ENCODE measurements around the gene SNORC. TPM values are rescaled to one million over a fixed set of nuclear protein-coding genes. Genes with fewer than 3 reads are reported as not detected.

Gene SNORC
- total RNA-seq, 1 experiment from 2014 or later: 2.6 TPM

- DNase-seq (ENCODE audit: low spot score): no peak
These were observed 12.5 kb downstream of the SNORC start for GRCh38 chr2:232882505-232883115.

GRCh38 chr2:232883116-232883721, 13.2 kb downstream of the SNORC start:
- no peak for DNase-seq (ENCODE audit: low spot score)

GRCh38 chr2:232884001-232884421, 13.9 kb downstream of the SNORC start:
- no peak for DNase-seq (ENCODE audit: low spot score)

DNA sequence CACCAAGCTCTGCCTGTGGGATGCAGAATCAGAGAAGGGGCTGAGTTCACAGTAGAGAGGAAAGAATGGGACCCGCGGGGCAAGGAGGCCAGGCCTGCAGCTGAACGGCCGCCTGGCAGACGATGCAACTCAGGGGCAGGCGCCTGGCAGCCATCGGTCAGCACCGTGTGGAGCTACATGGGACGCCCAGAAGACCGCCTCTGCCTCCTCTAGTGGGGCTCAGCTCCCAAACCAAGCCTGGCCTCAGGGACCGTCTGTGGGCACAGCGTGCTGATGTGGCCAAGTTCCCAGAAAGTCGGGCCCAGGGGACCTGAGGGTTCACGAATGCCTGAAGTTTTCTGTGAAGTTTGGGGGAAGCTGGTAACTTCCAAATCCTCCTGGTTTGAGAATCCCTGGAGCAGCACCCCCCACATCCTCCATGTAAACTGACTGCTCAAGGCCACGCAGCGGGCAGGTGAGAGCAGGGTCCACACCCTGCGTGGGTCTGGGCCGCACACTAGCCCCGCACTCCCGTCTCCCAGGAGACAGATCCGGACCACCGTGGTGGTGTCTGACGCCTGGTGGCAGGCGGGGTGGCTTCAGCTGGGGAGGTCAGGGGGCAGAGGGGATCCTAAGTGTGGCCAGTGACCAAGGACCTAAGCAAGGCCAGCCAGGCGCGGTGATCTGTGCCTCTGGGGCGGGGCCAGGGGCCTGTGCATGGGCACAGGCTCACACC, 14.6 kb downstream of the SNORC start:
- no peak for DNase-seq (ENCODE audit: low spot score)

DNA sequence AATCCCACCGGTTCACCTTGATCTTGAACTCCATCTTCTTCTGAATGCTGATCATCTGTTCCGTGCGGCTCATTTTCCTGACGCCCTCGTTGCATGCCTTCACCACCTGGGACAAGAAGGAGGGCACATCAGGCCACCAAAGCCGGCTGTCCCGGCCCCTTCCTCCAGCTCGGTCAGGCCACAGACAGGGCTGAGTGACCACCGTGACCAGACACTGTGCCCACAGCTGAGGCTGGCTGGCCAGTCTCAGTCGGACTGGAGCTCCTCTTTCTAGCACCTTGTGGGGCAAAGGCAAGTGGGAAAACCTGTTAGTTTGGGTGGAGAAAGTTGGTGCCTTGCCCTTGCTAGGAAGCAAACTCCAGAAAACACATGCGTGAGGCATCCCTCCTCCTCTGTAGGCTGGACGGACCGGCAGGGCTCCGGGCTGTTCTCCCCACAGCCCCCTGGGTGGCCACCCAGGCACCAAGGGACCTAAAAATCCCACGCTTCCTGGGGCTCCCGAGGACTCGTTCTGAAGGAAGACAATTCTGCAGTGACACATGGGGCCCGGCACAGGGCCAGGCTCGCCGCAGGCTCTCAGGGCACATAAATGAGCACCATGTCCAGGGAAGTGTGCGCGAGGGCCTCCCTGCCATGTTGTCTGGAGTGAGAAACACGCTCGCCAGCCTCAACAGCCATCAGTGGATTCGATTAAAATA, 15.3 kb downstream of the SNORC start:
- DNase-seq (ENCODE audit: low spot score): peak; percentile 47

GRCh38 chr2:232886176-232886575, 16.1 kb downstream of the SNORC start:
- no peak for DNase-seq (ENCODE audit: low spot score)

DNA sequence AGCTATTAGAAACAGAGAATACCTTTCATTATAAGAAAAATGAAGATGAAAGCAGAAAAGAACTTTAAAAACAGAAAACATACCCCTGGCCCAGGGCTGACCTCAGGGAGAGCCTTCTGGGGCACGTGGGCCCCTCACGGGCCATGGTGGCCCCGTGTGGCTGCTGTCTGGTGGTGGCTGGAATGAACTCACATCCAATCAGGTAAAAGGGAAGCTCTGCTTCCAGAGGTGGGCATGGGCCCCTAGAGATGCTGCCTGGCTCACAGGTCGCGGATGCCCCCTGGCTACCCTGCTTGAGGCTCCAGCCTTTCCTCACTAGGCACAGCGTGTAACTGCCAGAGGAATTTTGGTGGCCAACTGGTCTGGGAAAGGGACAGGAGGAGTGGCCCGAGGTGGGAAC, 16.6 kb downstream of the SNORC start:
- no peak for DNase-seq (ENCODE audit: low spot score)

DNA sequence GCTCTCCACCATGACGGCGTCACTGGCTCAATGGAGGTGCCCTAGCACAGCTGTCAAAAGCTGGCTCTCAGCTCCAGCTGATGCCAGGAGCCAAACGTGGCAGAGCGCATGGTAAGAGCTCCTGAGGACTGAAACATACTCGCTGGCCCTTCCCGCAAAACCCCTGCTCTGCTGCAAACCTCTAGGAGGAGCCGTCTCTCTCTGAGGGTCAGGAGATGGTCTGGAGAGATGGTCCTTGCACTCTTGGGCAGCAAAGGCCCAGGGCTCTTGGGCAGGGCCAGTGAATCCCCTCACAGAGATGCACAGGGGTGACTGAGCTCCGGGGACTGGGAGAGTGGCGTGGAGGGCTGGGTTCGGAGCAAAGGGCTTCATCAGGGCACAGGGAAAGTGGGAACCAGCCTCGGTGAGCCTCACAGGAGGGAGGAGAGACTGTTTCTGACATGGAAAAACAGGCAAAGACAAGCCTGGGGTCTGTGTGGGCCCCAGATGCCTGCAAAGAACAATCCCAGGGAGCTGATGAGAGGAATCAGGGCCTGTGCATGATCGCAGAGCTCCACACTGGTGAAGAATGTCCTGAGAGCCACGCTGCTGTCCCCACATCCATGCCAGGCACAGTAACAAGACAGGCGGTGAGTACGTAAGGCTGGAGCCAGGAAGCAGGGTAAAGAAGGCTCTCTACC, 17.2 kb downstream of the SNORC start:
- DNase-seq (ENCODE audit: low spot score): no peak

DNA sequence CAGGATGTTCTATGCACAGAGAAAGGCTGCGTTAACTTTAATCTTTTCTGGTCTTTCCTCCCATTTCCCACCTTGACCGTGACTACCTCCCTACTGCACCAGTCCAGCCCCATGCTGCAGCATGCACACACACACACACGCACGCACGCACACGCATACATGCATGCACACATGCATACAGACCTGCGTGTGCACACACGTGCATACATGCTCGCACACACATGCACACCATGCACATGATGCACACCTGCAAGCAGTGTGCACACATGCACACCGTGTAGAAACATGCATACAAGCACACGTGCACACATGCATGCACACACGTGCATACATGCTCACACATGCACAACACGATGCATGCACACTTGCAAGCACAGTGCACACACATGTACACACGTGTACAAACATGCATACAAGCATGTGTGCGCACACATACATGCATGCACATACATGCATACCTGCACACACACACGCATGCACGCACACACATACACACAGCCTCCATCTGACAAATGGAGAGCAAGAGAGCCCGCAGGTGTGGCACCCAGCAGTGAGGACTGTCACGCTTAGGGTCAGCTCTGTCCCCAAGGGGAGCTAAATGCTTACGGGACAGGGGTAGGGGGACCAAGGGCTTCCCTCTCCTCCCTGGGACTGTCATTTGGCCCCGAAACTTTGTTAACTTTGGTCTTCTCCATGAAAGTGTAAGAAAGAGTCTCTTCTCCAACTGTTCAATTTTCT, 18.2 kb downstream of the SNORC start:
- no peak for DNase-seq (ENCODE audit: low spot score)

- DNase-seq (ENCODE audit: low spot score): no peak
These were observed 18.9 kb downstream of the SNORC start for GRCh38 chr2:232888839-232889529.

DNA sequence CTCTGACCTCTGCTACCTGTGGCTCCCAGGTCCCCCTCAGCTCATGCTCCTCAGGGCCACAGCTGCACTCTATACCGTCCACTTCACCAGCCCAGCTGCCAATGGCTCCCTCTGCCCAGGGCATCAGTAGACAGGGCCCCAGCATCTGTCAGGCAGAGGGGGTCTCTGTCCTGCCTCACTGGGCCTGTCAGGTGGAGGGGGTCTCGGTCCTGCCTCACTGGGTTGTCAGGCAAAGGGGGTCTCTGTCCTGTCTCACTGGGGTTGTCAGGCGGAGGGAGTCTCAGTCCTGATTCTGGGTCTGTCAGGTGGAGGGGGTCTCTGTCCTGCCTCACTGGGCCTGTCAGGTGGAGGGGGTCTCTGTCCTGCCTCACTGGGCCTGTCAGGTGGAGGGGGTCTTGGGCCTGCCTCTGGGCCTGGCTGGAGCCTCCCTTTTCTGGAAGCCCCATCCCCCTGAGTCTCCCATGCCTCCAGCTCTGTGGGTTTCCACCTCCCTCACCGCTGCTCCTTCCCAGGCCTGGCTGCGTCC, 19.9 kb downstream of the SNORC start:
- DNase-seq (ENCODE audit: low spot score): no peak

- no peak for DNase-seq (ENCODE audit: low spot score)
These were observed 20.5 kb downstream of the SNORC start for GRCh38 chr2:232890536-232890895.

GRCh38 chr2:232890896-232891601, 21.0 kb downstream of the SNORC start:
- peak; percentile 70 for DNase-seq (ENCODE audit: low spot score)

DNA sequence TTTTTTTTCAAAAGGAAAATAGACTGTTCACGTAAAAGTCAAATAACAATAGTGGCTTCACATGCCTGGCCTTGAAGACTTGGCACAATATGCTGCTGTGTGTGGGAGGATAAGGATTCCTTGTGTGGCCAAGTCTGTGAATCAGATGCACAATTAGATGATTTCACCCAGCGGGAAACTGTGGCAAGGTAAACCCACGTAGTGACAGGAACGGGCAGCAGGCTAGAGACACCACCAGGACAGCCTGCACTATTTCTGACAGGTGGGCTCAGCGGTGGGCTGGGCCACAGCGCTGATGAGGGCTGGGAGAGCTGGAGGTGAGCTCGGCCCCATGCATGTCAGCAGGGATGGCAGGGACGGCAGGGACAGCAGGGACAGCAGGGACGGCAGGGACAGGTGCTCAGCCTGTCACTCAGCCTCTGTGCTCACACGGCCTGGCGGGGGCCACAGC, 21.6 kb downstream of the SNORC start:
- DNase-seq (ENCODE audit: low spot score): no peak

- no peak for DNase-seq (ENCODE audit: low spot score)
These were observed 22.2 kb downstream of the SNORC start for GRCh38 chr2:232892221-232892620.

DNA sequence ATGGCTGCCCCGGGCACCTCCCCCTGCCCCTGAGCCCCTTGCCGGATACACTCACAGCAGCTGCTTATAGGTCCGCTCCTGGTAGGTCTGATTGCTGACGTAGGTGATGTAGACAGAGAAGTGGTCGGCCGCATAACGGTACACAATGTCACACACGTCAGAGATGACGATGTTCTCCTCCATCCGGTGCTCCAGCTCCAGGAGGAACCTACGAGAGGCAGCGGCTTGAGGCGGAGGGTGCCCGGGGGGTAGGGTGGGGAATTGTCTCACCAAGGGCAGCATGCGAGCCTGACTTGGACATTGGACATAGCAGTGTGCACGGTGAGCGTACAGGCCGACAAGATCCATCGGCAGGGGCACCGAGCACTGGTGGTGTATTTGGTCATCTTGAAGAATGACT, 22.8 kb downstream of the SNORC start:
- no peak for DNase-seq (ENCODE audit: low spot score)

DNA sequence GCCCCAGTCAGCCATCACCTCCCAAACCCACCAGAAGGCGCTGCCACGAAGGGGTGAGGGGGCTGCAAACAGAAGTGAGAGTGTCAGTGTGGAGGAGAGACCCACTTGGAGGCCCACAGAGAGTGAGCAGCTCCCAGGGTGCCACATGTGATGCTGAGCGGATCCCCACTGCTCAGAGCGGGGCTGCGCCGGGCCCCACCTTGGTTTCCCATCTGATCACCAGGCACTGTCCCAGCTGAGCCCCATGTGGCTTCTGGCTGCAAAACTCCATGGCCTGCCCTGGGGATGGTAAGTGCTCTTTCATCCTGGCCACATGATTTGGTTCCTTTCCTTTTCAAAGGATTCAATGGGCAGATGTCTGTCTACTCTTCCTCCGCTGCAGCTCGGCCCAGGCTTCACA, 23.8 kb downstream of the SNORC start:
- DNase-seq (ENCODE audit: low spot score): no peak

- no peak for DNase-seq (ENCODE audit: low spot score)
These were observed 24.2 kb downstream of the SNORC start for GRCh38 chr2:232894251-232894650.

- DNase-seq (ENCODE audit: low spot score): no peak
These were observed 24.7 kb downstream of the SNORC start for GRCh38 chr2:232894746-232895145.

DNA sequence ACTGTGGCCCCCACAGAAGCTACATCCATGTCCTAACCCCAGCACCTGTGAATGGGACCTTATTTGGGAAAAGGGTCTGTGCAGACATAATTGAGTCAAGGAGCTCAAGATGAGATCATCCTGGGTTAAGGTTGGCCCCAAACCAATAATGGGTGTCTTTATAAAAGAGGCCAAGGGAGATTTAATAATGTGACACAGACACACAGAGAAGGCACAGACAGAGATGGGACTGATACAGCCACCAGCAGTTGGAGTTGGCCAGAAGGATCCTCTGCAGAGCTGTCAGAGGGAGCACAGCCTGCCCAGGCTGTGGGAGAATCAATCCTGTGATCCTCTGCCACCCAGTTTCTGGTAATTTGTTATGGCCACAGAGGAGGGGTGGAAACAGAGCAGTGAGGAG, 26.0 kb downstream of the SNORC start:
- no peak for DNase-seq (ENCODE audit: low spot score)
